GM18519 (cell line): ENCODE measurements around the gene NAV1.
"Not testable (repeated sequence)": the region's sequence is repeated elsewhere in the genome, so short reads cannot be mapped to it uniquely, and the experiment has no call there.

ENCODE experiments used
- ATAC-seq: cut with Tn5 transposase; IDR thresholded peaks from one replicate; pipeline ENCODE4 v1.9.1; 2021; ENCODE audit warnings: mild to moderate bottlenecking, moderate library complexity; ENCODE audit not compliant: unreplicated experiment, low FRiP score

The NAV1 gene

DNA sequence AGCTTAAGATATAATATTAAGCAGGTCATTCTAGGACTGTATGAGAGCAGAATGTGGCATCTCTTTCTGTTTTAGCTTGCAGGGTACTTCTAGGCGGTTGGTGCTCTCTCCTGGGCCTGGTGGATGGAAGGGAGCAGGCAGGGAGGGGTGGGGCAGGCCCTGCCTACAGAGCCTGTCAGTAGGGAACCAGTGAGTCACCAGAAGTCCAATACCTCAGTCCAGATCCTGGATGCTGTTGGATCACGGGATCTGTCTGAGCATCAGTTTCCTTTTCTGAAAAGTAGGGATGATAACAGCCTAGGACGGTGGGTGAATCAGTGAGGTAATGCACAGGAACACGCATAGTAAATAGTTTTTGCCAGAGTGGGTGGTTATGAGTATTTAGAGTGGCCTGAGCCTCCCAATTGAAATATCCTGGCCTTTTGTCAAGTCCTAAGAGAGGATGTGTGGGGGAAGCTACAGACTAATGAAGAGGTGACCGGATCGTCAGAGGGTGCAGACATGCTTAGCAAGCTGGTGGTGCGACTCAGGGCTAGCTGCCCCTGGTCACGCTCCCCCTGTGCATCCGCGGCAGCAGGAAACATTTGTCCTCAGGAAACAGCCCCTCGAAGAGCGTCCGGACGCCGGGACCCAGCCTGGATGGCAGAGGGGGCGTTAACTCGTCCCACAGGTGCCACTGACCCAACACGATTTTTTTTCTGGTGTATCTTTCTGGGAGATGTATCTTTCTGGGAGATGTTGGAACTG, 23.9 kb downstream of the NAV1 start:
- no peak for ATAC-seq

DNA sequence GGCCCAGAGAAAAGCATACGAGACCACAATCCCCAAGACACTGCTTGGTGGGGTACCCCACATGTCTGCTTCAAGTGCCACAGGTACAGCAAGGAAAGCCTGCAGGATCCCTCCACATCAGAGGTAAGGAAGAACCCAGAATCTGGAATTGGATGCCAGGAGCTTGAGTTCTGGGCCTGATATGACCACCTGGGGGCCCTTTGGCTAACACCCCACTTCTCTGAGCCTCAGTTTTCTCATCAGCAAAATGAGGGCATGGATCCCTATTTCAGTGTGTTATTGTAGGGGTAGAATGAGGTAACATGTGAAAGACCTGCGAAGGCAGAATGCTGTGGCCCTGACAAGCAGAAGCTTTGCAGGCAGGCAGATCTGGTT, 24.5 kb downstream of the NAV1 start:
- ATAC-seq, result no peak

DNA sequence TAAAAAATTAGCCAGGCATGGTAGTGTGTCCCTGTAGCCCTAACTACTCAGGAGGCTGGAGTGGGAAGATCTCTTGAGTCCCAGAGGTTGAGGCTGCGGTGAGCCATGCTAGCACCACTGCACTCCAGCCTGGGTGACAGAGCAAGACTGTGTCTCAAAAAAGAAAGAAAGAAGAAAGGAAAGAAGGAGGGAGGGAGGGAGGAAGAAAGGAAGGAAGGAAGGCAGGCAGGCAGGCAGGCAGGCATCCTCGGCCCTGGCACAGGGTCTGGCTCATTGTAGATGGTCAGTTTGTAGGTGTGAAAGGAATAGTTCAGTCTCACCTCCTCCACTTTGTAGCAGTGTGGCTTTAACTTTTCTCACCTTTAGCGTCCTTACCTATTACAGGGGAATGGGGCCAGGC, 25.0 kb downstream of the NAV1 start:
- ATAC-seq, result no peak

DNA sequence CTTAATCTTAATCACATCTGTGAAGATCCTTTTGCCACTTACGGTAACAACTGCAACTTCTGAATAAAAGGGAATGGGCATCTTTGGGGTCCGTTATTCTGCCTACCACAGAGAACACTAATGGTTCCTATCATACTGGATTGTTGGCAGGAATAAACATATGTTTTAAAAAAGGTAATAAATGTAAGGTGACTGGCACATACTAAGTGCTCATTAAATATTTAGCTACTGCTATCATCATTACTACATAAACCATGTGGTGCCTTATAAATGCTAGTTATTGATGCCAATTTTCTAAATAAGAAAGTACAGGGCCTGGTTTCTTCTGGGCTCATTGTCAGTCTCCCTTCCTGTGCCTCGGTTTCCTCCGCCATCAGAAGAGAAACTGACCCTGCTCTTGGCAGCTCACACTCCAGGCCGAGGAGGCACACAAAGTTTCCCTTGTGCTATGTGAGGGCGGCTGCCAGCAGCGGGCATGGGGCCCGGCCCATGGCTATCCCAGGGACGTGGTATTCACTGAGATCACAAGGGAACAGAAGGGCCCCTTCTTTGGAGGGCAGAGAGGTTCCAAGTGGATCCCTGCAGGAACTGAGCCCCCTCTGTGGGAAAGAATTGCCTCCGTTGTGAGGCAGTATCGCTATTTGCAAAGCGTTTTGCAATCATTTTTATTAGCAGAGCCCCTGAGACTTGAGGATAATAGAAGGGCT, 26.2 kb downstream of the NAV1 start:
- ATAC-seq, result no peak

DNA sequence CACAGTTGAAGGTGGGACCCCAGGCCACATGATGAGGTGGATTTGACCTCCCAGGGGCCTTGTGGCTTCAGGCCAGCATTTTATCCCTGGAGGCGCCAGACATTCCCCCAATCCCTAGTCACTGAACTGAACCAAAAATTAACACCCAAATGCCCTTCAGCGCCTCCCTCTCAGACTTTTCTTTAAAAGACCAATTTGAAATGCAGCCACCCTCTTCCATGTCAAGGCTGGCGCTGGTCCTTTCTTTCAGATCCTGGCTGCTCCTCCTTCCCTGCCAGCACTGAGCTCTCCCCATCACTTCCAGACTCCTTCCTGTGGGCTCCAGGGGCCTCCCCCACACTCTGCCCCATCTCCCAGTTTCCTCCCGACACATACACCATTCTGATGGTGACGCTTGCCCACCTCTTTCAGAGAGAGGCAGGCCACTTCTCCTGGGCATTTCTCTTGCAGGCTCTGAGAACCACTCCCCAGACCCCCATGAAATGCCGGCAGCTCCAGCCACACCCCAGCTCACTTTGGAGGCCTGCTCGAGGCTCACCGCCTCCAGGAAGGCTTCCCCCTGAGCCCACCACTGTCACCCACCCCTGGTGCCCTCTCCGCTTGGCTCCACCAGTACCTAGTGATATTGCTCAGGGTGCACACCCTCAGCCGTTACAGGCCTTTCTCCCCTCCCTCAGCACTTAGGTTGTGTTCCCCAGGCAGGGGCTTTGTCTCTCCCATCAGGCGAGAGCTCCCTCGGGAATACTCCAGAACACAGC, 27.0 kb downstream of the NAV1 start:
- no peak for ATAC-seq

DNA sequence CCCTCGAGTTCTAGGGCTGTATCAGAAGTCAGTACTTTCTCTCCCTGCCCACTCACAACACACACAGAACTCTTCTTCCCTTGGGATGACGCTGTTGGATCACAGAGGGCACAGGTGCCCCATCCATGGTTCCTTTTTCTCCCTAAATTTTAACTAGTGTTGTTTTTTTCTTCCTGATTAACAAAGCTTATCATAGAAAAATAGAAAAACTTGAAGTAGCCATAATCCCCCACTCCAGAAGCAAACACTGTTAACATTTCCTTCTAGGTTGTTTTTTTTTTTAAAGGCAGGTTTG, 27.5 kb downstream of the NAV1 start:
- ATAC-seq, result no peak

DNA sequence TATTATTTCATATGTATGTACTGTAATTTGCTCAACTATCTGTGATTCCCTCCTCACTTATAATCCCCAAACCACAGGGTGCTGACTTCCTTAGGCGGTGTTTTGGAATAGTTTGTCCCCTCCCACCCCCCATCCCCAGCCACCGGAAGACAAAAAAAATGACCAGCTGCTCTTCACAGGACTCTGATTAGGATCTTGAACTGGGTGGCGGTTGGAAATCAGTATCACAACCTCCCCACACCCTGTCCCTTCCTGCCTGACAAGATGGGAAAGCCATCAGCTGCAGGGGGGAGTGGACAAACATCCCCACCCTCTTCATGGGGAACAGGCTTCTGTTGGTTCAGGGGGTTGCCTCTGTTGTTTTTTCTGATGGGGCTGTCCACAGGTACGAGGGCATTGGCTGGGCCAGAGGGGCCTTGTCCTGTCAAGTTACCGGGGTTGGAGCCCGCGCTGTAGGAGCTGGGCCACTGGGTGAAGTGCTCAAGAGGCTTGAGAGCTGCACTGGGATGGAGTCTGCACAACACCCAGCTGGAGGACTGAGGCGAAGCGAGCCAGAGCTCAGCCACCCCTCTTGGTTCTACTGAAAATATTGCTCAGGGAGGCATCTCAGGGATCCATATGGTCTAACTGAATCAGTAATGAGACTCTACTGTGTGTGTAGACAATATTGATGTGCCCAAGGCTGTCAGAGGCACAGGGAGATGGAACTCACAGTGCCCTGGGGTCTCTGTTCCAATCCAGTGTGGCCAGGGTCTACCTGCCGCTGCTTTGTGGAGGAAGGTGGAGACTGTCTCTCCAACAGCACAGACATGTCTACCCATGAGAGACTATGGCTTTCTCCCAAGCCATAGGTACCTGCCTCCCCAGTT, 28.2 kb downstream of the NAV1 start:
- ATAC-seq, result no peak

DNA sequence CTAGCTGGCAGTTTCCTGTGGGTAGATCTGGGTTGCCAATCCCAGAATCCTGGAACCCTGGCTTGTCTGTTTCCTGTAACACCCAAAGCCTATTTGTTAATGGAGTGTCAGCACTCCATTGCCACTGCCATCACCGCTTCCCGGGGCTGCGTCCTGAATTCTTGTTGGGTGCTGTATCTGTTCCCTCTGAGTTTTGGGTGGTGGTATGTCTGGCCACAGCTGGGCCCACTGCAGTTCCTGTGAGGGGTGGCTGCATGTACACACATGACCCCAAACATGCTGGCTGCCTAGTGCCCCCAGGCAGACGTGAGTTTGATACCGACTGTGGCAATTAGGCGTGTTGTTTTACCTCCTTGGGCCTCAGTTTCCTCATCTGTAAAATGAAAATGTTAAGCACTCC, 29.3 kb downstream of the NAV1 start:
- ATAC-seq, result no peak

DNA sequence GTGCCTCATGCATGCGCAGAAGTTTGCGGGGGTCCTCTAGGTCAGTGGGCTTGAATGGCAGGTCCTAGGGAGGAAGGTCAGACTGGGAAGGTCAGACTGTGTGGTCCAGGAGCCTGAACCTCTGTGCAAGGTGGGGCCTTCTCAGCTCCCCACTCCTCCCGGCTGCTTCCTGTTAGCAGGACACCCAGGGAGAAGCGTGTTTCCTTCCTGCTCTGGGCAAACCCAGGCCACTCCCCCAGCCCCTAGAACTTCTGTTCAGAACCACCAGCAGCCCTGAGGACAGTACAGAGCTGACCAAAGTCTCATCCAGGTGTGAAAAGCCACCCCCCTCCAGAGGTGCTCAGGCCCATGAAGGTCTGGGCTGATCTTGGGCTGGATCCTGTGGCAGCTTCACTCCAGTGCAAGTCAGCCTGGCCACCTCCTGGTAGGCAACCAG, 29.9 kb downstream of the NAV1 start:
- ATAC-seq, result no peak

DNA sequence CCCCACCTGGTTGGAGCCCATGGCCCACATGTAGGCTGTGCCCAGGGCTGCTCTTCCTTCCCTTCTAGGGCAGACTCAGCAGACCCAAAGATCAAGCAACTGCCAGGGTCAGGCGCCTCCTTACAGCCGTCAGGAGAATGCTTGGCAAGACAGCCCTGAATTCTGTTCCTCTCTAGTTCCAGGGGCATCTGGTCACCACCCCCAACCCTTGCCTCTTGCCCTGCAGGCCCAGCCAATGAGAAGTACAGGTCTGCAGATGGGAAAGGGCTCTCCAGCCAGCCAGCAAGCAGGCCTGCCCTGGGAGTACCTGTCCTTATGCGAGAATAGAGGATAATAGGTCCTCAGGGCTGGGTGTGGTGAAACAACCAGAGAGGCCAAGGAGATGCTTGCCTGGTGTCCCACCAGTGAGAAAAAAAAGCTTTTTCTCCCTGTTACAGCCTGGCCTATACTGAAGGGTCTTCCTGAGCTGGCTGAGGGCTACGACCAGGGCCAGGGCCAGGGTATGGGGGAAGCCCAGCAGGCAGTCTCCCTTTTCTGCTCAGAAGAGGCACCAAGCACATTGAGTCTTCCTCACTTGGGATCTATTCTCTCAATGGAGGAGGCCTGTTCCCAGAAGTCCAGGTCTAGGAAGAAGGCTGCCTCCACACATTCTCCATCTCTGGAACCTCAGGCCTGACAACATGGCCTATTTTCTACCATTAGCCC, 31.4 kb downstream of the NAV1 start:
- ATAC-seq, result no peak

DNA sequence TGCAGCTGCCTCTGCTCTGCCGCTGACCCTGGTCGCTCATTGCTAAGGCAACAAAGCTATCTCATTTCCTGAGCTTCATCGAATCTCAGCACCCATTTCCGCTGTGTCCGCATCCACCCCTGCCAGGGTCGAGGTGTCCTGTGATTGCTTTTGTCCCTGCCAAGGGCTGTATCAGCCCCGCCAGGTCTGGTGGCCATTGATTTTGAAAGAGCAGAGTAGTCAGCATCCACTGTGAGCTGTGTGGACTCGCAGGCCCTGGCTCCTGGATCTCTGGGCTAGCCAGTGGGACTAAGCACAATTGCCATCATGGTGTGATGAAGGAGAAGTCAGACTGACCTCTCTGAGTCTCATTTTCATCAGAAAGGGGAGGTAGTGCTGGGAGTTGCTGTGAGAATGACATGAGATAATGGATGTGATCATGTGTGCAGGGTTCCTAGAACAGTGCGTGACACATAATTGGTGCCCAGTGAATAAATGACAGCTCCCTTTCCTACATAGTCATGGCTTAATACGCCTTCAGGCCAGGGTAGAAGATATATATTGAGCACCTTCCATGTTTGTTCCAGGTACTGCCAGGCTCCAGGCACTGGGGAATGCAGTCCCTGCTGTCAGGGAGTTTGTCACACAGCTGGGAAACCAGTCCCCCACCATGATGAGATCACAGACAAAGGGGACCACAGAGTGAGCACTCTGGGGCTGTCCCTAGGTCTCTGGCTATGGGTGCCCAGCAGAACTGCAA, 32.1 kb downstream of the NAV1 start:
- no peak for ATAC-seq

DNA sequence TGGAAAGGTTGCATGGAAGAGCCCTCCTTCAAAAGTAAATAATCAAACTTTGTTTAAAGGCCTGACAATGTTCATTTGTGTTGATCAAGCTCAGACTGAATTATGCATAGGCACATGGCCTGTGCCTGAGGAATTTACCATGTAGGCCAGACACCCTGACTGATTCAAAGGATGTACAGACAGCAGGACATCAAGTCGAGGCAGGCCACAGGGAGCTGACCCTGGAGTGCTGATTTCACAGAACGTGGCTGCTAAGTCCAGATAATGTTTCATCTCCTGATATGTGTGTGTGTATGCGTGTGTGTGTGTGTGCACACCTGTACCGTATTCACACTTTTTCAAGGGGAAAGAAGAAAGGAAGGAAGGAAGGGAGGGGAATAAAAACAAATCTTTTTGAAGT, 34.1 kb downstream of the NAV1 start:
- no peak for ATAC-seq

DNA sequence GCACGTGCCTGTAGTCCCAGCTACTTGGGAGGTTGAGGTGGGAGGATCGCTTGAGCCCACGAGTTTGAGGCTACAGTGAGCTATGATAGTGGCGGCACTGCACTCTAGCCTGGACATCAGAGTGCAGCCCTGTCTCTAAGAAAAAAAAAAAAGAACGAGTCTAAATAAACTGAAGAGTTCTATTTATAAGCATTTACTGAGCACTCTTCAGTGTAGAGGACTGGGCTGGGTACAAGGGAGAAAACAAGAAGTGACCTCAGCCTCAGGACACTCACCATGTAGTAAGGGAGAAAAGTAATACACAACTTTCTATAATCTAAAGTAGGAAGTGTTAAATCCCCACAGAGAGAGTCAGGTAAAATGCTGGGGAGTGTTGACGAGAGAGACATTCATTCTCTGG, 35.0 kb downstream of the NAV1 start:
- no peak for ATAC-seq

DNA sequence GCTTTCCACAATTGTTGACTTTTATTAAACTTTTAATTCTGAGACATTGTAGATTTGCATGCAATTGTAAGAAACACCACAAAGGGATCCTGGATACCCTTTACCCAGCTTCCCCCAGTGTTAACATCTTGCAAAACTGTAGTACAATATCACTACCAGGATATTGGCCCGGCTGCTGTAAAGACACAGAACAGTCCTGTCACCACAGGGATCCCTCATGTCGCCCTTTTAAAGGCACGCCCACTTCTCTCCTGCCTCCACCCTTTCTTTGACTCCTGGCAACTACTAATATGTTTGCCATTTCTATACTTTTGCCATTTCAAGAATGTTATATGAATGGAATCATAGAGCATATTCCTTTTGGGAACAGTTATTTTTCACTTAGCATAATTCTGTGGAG, 37.0 kb downstream of the NAV1 start:
- ATAC-seq, result no peak

DNA sequence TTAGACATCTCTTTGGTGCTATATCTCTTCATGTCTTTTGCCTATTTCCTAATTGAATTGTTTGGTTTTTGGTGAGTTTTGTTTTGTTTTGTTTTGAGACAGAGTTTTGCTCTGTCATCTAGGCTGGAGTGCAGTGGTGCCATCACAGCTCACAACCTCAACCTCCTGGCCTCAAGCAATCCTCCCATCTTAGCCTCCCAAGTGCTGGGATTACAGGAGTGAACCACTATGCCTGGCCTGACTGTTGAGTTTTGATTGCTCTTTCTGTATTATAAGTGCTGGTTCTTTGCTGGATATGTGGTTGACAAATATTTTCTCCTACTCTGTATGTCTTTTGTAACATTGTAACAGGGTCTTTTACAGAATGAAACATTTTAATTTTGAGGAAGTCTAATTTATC, 38.0 kb downstream of the NAV1 start:
- ATAC-seq, result no peak

DNA sequence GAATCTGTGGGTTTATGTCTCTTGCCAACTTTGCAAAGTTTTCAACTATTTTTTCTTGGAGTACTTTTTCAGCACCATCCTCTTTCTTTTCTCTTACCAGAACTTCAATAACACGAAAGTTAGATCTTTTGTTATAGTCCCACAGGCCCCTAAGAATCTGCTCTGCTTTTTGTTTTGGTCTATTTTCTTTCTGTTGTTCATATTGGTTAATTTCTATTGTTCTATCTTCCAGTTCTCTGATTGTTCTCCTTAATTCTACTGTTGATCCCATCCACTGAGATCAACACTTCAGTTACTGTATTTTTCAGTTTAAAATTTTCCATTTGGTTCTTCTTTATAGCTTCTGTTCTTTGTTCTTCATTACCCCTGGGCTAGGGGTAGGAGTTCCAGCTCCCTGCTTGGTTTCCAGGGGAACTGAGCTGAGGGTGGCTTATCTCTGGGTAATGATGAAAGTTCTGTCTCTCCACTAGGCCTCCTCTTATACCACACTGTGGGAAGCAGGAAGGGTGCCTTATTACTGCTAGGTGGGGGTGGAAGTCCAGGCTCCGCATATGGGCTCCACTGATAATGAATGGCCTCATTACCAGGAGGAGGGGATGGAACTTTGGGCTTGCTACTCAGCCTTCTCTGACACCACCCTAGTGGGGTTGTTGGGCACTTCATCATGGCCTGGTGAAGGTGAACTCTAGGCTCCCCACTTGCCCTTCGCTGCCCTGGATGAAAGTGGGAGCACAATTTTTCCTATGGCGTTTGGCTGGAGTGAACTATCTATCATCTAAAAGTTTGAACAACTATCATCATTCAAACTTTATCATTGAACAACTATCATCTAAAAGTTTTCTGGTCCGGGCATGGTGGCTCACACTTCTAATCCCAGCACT, 39.3 kb downstream of the NAV1 start:
- ATAC-seq, result no peak

DNA sequence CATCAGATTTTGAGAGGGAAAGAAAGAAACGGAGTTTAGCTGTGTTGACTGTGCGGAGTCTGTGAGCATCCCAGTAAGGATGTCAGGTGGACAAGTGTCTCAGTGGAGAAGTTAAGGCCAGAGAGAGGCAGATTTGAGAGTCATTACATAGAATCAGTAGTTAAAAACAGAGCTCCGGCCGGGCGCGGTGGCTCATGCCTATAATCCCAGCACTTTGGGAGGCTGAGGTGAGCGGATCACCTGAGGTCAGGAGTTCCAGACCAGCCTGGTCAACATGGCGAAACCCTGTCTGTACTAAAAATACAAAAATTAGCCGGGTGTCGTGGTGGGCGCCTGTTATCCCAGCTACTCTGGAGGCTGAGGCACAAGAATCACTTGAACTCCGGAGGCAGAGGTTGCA, 42.4 kb downstream of the NAV1 start:
- ATAC-seq, result not testable (repeated sequence)

DNA sequence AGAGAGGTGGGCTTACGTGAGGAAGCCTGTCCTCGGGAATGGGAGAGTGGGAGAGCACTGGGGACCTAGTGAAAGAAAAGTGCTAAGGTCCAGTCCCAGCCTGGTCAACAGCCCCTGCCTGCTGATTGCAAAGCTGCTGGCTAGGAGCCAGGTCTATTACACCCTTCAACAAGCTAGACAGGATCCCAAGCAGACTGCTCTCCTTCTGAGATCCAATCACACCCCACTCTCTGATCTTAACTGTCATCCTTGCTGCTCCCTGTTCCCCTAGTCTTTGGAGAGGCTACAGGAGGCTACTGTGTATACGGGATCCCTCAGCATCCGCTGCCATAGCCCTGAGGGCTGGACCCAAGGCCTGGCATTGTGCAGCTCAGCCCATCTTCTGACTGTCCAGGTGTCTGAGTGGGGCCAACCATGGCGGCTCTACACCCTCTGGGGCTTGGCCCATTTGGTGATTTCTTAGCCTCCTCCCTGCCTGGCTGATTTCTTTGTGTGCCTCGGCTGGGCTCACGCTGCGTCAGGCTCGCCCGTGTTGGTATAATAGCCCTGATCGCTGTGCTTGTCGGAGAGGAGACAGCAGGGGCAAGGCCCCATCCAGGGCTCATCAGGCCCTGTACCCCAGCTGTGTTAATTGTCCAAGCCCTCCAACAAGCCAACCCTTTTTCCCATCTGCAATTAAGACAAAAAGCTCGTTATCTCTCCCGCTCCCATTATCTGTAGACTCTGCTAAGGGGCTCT, 43.9 kb downstream of the NAV1 start:
- no peak for ATAC-seq
